NCI-H1092 treated with DMSO at 0.1 percent for 48 hours (cell line): Measurements from ENCODE around the gene POU2F1.

ENCODE experiments used
- DNase-seq: peaks from one replicate; lab custom pipeline; 2025; lab: John Stamatoyannopoulos, UW

The POU2F1 gene

DNA sequence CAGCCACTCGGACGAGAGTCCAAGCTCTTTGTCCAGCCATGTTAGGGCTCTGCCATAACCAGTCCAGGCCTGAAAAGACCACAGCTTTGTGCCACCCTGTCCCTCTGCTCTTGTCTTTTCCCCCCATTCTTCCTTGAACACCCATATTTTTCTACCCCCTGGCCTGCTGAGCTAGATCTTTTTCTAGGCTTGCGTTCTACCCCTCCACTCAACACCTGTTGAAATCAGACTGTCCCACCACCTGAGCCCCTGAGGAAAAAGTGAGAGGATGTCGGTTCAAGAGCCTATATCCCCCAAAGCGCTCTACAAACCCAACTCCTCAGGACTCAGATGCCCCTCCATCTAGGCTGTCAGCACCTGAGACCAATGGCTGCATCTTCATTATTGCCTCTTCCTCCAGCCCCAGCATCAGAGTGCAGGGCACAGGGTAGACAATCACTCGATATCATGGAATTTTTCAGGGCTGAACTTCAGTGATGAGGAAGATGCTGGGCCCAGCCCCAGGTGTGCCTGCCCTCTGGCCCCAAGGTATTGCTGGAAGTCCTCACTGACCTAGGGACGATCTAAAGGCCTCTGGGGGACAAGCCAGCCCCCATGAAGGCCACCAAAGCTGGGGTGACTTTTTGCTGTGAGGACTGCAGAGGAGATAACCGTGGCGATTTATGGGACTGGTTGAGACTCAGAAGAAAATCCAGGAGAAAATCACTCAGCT is 222.3 kb downstream of the POU2F1 start:
- DNase-seq, result no peak

DNA sequence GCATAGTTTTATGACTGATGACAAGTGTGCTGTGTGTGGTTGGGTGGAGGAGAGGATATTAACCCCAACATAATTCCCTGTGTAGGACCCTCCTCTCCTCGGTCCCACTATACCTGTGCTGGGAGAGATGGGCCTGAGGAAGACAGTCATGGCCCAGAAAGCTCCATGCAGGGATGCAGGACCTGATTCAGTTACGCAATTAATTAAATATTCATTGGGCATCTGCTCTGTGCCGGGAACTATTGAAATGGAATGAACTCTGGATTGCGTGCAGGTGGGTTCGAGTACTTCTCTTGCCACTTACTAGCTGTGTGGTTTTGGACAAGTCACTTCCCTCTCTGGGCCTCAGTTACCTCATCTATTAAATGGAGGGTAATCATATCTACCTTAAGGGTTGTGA is 223.1 kb downstream of the POU2F1 start:
- DNase-seq, result no peak

DNA sequence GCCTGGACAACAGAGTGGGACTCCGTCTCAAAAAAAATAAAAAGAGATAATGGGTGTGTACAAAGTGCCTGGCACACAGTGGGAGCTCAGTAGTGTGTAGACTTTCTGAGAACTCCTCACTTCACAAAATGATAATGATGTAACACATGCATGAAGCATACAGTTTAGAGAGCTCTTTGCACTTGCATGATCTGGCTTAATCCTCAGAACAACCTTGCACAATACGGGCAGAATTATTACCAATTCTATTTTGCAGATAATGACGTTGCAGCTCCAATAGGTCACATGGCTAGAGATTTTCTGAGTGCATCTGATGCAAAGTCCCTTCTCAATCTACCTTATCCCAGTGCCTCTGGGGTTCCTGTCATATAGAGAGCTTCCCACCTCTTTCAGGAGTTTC is 226.3 kb downstream of the POU2F1 start:
- no peak for DNase-seq

- no peak for DNase-seq
Observed at GRCh38 chr1:167447521-167448136, 226.9 kb downstream of the POU2F1 start.

GRCh38 chr1:167450843-167451242 is 230.2 kb downstream of the POU2F1 start:
- DNase-seq, result no peak

GRCh38 chr1:167452483-167452882 is 231.8 kb downstream of the POU2F1 start:
- DNase-seq, result no peak

DNA sequence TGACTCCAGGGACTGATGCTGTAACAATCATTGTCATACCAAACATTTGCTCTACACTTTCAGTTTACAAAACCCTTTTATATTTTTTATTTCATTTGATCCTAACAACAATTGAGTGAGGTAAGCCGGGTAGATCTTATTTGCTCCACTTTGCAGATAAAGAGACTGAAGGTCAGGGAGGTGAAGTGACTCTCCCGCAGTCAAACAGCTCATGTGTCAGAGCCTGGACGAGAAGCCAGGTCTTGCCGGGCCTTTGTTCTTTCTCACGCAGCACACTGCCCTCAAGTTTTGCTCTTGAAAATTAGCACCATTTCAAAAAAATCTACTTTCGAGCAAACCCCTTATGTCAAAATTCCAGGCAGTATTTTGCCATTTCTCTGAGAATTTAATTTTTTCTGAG is 232.4 kb downstream of the POU2F1 start:
- peak; percentile 5 for DNase-seq

GRCh38 chr1:167454304-167454893 is 233.7 kb downstream of the POU2F1 start:
- DNase-seq, result no peak

- DNase-seq, result peak; percentile 59
Observed at GRCh38 chr1:167454894-167455785, 234.5 kb downstream of the POU2F1 start.

DNA sequence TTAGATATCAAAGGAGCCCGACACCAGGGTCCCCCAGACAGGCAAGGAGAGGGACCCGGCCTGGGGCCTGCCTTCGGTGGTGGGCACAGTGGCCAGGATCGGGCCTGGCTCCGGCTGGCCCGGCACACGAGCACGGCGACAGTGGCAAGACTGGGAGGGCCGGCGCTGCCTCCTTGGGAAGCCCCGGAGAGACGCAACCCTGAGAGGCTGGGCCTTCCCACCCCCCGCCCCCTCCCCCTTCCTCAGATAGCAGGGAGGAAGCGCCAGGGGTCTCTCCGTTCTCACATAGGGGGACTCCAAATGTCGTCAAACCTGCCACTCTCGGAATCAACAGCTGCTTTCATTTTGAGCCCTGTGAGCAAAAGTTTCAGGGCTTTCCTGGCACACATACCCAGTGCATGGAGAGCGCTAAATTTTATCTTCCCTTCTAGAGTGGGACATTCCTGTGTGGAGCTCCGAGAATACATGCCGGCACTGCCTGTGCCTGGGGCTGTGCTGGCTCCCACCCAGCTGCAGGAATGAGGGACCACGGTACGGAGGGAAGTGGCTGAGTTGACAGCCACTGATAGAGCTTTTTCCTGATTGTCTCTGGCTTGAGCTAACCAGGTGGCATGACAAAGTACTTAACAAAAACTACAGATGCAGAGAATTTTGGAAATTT is 235.2 kb downstream of the POU2F1 start:
- DNase-seq, result peak; percentile 37

- no peak for DNase-seq
Observed at GRCh38 chr1:167456524-167456923, 235.8 kb downstream of the POU2F1 start.

DNA sequence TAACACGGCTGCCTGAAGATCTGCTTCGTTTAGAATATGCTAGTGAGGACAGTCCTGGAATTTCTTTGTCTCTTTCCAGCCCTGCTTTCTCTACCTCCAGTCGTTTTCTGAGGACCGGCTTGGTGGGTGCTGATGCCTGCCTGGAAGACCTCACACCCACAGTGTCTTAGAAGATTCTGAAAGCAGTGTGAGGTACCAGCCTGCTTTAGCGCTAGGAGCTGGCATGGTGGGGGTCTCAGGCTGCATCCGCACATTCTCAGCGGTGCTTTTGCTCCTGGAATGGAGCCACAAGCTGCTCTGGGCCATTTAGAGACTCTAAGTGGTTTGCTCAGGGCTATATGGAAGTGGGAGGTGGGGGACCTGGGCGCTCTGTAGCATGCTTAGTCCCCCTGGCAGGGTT is 236.2 kb downstream of the POU2F1 start:
- DNase-seq, result no peak

- no peak for DNase-seq
Observed at GRCh38 chr1:167457936-167458584, 237.4 kb downstream of the POU2F1 start.

GRCh38 chr1:167460836-167461235 is 240.2 kb downstream of the POU2F1 start:
- DNase-seq, result no peak

GRCh38 chr1:167462341-167462740 is 241.7 kb downstream of the POU2F1 start:
- no peak for DNase-seq

DNA sequence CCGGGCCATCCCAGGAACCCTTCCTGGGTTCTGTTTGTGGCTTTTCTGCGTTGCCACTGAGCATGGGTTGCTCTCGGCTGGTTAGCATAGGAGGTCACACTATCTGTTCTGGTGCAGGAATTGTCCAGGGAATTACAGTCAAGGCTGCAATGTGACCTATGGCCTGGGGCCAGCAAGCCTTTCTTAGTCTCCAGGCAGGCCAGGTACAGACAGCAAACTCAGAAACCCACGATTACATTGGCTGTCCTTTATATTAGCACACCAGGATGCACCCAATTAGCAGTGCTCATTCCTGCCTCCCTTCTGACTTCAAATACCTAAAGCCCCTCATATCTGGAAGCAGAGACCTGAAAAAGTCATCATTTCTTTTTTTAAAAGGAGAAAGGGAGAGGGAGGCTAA is 242.4 kb downstream of the POU2F1 start:
- no peak for DNase-seq

GRCh38 chr1:167463875-167464575 is 243.3 kb downstream of the POU2F1 start:
- DNase-seq, result no peak

- DNase-seq, result no peak
Observed at GRCh38 chr1:167465018-167465417, 244.3 kb downstream of the POU2F1 start.

DNA sequence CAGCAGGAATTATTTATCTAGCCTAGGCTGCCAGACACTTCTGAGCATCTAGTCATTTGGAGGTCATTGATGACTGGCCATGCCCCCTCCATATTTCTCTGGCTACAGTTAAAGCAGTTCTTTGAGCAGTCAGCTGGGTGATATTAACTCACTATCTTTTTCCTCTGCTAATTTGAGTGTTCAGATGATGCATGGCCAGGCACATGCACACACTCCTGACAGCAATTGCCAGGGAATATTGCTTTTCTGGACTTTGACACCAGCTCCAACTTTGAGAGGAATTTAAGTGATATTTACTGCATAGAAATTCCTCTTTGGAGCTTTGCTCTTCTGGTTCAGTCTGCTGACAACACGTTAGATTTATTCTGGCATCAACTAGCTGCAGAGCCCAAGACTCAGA is 245.1 kb downstream of the POU2F1 start:
- no peak for DNase-seq

DNA sequence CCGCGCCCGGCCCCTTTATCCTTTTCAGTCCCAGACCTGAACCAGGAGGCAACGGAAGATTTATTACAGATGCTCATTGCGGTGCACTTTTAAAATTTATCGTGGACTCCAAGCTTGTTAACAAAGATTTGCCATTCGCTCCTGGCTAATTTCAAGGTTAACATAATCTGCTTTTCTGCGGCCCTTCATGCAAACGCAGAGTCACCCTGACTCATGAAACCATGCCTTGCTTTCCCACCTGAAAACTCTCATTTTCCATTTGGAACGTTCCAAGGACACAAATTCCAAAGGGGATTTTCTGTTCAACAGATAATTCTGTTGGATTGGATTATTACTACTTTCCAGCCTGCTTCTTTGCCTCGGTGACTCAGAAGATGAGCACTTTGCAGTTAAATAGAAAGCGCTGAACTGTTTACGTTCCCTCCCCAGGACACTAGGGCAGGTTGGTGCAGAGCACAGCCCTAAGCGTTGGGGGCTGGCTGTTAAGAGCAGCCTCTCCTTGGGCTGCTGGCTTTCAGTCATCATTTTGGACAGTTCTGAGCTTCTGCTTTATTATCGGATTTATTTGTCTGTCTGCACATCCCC is 246.5 kb downstream of the POU2F1 start:
- no peak for DNase-seq
